Colonic mucosa (tissue), 4 donors: ENCODE measurements around the gene TPRA1. TPM values are rescaled to one million over a fixed set of nuclear protein-coding genes. Genes with fewer than 3 reads are reported as not detected.
A peak's percentile ranks its signal among the peaks of the same experiment; 100 is the strongest.

Experiments used
- DNase-seq: peaks from one replicate; pipeline ENCODE4 v3.0.0-alpha.2; 2020
- H3K27ac ChIP-seq: fragments of 200-600 bp; one replicate; pipeline ENCODE4 v1.8.0; 2021
- H3K27me3 ChIP-seq: fragments of 200-600 bp; one replicate; pipeline ENCODE4 v1.8.0; 2021
- H3K36me3 ChIP-seq: fragments of 200-600 bp; one replicate; pipeline ENCODE4 v1.8.0; 2021
- H3K4me1 ChIP-seq: fragments of 200-600 bp; one replicate; pipeline ENCODE4 v1.8.0; 2021; ENCODE audit warnings: mild to moderate bottlenecking
- H3K4me3 ChIP-seq: fragments of 200-600 bp; one replicate; pipeline ENCODE4 v1.8.0; 2021
- H3K9ac ChIP-seq, 2 donors: one replicate each; pipeline ENCODE4 v1.7.0; 2013; ENCODE audit warnings: control low read depth in 2 of 2, low read depth in 2 of 2, low read length in 2 of 2
- H3K9me3 ChIP-seq: fragments of 200-600 bp; one replicate; pipeline ENCODE4 v1.8.0; 2021
- intact Hi-C: fragments of 100-400 bp; cut with DNase I; formaldehyde crosslinking; loops from one replicate; pipeline ENCODE4 v1.14.1; 2022
- total RNA-seq, 2 donors: library from RNA; stranded (reverse); fragmentation: NEBNext Ultra II Directional in 1 of 2; extraction: Animal tissue kit (Norgen Biotek cat#: 25700) in 1 of 2; gene quantifications; one replicate each; pipeline ENCODE4 v1.2.1, GENCODE V29; 2021
- TF ChIP-seq, protein P1 (sequence below): fragments of 200-600 bp; IDR thresholded peaks from one replicate; pipeline ENCODE4 v1.8.0; 2022; ENCODE audit warnings: antibody characterized with exemption, mild to moderate bottlenecking
- donor health status: healthy.
- donor health status: DM: no; HTN: no; CAD: no.
- donor health status: DM: no; HTN: no; CAD: no.

TPRA1 gene
- total RNA-seq, 2 donors from 2014 or later, result 23.4 to 38.0 TPM

DNA sequence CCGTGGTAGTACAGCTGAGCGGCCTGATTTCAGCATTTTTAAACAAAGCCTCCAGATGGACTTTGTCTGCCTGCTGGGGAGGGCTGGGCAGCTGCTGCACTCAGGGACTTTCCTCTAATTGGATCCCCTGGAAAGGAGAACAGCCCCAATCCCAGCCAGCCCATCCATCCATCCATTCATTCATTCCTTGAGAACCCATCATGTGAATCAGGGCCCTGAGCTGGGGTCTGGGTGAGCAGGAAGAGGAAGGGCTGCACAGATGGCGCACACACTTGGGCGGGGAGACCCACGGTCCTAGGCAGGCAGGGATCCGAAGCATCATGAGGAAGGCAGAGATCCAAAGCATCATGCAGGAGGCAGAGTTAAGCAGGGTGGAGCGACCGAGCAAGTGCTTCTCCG, 45.7 kb downstream of the TPRA1 start:
- H3K27ac ChIP-seq, result no peak overlapping the region
- H3K9me3 ChIP-seq, result no peaks in the 10 kb centered on the region
- intact Hi-C loops, result loop anchor here (5.0 to 10.0 kb wide), 3 partner anchors 563 to 1020 kb away; partner anchors contain the start of genes CHST13 and PLXNA1
- peak; percentile 22 for DNase-seq
- H3K9ac ChIP-seq, result no peak overlapping the region
- no peak overlapping the region for H3K4me3 ChIP-seq
- TF ChIP-seq, protein P1, sequence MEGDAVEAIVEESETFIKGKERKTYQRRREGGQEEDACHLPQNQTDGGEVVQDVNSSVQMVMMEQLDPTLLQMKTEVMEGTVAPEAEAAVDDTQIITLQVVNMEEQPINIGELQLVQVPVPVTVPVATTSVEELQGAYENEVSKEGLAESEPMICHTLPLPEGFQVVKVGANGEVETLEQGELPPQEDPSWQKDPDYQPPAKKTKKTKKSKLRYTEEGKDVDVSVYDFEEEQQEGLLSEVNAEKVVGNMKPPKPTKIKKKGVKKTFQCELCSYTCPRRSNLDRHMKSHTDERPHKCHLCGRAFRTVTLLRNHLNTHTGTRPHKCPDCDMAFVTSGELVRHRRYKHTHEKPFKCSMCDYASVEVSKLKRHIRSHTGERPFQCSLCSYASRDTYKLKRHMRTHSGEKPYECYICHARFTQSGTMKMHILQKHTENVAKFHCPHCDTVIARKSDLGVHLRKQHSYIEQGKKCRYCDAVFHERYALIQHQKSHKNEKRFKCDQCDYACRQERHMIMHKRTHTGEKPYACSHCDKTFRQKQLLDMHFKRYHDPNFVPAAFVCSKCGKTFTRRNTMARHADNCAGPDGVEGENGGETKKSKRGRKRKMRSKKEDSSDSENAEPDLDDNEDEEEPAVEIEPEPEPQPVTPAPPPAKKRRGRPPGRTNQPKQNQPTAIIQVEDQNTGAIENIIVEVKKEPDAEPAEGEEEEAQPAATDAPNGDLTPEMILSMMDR, result no peak
- H3K4me1 ChIP-seq, result peaks cover 13% of the 10 kb centered on the region
- no peaks in the 10 kb centered on the region for H3K36me3 ChIP-seq
- no peaks in the 10 kb centered on the region for H3K27me3 ChIP-seq

DNA sequence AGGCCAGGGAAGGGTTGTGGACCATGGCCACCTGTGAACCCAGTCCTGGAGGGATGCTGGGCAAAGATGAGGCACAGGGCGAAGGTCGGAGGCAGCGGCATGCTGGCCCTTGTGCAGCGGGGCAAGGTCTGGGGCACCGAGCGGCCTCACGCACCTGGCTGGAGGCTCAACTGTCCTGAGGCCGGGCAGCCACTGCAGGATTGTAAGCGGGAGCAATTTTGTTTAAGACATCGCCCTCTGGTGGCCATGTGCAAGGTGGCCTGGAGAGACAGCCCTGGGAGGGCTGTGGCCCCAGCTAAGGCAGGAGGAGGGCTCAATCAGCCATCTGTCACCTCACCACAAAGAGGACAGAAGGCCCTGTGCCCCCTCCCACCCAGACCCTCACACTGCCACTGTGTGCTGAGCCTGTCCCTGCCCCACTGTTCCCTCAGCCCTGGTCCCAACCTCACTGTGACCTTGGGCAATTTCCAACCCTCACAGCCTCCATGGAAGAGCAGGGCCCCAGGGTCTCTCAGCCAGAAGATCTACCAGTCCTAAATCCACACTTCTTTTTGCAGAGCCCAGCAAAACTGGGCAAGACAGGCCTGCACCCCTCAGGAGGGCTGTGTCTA, 46.2 kb downstream of the TPRA1 start:
- Histone ChIP-seq H3K36me3 (no peaks in the 10 kb centered on the region), H3K9me3 (no peaks in the 10 kb centered on the region), H3K27ac (no peak overlapping the region), H3K9ac (no peak overlapping the region), H3K27me3 (no peaks in the 10 kb centered on the region), H3K4me1 (peaks cover 13% of the 10 kb centered on the region), H3K4me3 (no peak overlapping the region)
- peak; percentile 80 for DNase-seq
- TF ChIP-seq, protein P1, result peak; percentile 86
- intact Hi-C loops, result loop anchor here (10.0 kb wide), 2 partner anchors 869 to 1019 kb away; partner anchors contain the start of gene CHST13

DNA sequence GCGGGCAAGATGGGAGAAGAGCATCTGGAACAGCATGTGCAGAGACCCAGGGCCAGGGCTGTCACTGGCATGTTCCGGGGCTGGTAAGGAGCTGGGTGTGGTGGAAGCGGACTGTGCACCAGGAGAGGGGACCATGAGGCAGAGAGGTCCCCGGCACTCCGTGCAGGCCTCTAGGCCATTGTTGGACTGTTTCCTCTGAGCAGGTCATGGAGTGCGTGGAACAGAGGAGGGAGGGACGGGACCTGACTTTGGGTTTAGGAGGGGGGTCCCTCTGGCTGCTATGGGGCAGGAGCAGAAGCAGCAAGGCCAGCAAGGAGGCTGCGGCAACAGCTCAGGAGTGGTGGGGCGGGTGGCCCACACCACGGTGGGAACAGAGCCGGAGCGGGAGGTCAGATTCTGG, 47.1 kb downstream of the TPRA1 start:
- H3K27ac ChIP-seq, result no peak overlapping the region
- H3K36me3 ChIP-seq, result no peaks in the 10 kb centered on the region
- H3K9ac ChIP-seq, result no peak overlapping the region
- H3K27me3 ChIP-seq, result no peaks in the 10 kb centered on the region
- DNase-seq, result no peak
- H3K4me1 ChIP-seq, result peaks cover 13% of the 10 kb centered on the region
- intact Hi-C loops, result loop anchor here (10.0 kb wide), 2 partner anchors 869 to 1019 kb away; partner anchors contain the start of gene CHST13
- TF ChIP-seq, protein P1, result no peak
- H3K4me3 ChIP-seq, result no peak overlapping the region
- H3K9me3 ChIP-seq, result no peaks in the 10 kb centered on the region

DNA sequence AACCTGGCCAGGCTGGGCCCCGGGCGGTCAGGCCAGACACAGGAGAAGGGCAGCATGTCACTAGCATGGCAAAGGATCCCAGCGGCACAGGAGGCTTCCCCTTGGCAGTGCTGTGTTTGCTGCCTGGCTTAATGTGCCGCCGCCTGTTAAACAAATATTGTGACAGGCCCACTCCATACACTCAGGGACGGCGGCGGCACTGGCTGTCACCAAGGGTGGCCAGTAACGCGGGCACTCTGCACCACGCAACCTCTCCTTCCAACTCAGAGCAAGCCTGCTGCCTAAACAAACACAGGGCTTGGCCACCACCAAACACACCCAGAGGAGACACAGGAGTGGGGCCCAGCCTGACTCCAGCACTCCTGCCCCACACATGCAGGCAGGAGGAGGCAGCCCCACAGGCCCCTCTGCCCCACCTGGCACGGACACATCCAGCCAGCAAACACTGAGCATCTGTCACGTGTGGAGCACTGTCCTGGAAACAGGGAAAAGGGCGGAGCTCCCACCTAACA, 48.0 kb downstream of the TPRA1 start:
- peak; percentile 46 for DNase-seq
- no peak overlapping the region for H3K9ac ChIP-seq
- H3K27ac ChIP-seq, result peak overlapping the region; percentile 4
- TF ChIP-seq, protein P1, result no peak
- H3K36me3 ChIP-seq, result no peaks in the 10 kb centered on the region
- H3K4me1 ChIP-seq, result peaks cover 9% of the 10 kb centered on the region
- no peak overlapping the region for H3K4me3 ChIP-seq
- intact Hi-C loops, result loop anchor here (10.0 kb wide), 2 partner anchors 868 to 1018 kb away; partner anchors contain the start of gene CHST13
- no peaks in the 10 kb centered on the region for H3K9me3 ChIP-seq
- no peaks in the 10 kb centered on the region for H3K27me3 ChIP-seq

DNA sequence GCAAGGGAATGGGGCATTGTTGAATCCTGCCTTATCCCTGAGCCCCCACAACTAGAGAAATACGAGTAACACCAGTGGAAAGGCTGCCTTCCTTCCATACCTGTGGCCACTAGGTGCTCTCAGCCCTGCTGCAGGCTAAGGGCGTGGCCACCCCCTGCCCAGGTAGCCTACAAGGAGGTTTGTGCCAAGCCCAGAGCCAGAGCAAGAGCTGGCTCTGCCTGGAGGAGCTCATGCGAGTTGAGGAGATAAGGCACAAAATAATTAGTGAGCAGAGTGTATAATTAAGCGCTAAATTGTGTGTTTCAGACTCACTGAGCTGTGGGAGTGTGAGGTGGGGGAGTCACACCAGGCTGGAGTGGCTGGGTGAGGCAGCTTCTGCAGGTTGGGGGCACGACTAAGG, 49.2 kb downstream of the TPRA1 start:
- Histone ChIP-seq H3K36me3 (no peaks in the 10 kb centered on the region), H3K27me3 (no peaks in the 10 kb centered on the region), H3K9ac (no peak overlapping the region), H3K4me1 (peaks cover 9% of the 10 kb centered on the region), H3K27ac (no peak overlapping the region), H3K4me3 (no peak overlapping the region), H3K9me3 (no peaks in the 10 kb centered on the region)
- intact Hi-C loops, result loop anchor here (10.0 kb wide), 2 partner anchors 867 to 1017 kb away; partner anchors contain the start of gene CHST13
- TF ChIP-seq, protein P1, result no peak
- DNase-seq, result no peak
